ENCODE results near the gene TRPM4. TPM values are rescaled to one million over a fixed set of nuclear protein-coding genes. Genes with fewer than 3 reads are reported as not detected.

TRPM4 gene
- total RNA-seq, 1 donor from 2014 or later = 51.6 TPM

GRCh38 chr19:49233163-49233562, 75.6 kb downstream of the TRPM4 start:
- Histone ChIP-seq H3K4me1 (no peaks in the 10 kb centered on the region), H3K36me3 (no peaks in the 10 kb centered on the region), H3K27me3 (ENCODE audit: low read depth) (no peaks in the 10 kb centered on the region), H3K27ac (no peak overlapping the region), H3K4me3 (no peak overlapping the region), H3K9me3 (no peaks in the 10 kb centered on the region)
- no peak for TF ChIP-seq CTCF (IDR thresholded peaks at IDR 0.05)
- ATAC-seq = no peak
- no peak for DNase-seq
- intact Hi-C loops (cut with DNase I) = no loop called here

- H3K27ac ChIP-seq = no peak overlapping the region
- H3K36me3 ChIP-seq = no peaks in the 10 kb centered on the region
- no peak for ATAC-seq
- no peak for DNase-seq
- no peaks in the 10 kb centered on the region for H3K4me1 ChIP-seq
- no peak for TF ChIP-seq CTCF (IDR thresholded peaks at IDR 0.05)
- intact Hi-C loops (cut with DNase I) = no loop called here
- H3K27me3 ChIP-seq (ENCODE audit: low read depth) = no peaks in the 10 kb centered on the region
- H3K4me3 ChIP-seq = no peak overlapping the region
- no peaks in the 10 kb centered on the region for H3K9me3 ChIP-seq
Measured at GRCh38 chr19:49241769-49242168, 84.2 kb downstream of the TRPM4 start.

- intact Hi-C loops (cut with DNase I) = no loop called here
- Histone ChIP-seq H3K36me3 (no peaks in the 10 kb centered on the region), H3K4me1 (no peaks in the 10 kb centered on the region), H3K9me3 (no peaks in the 10 kb centered on the region), H3K27ac (no peak overlapping the region), H3K27me3 (ENCODE audit: low read depth) (no peaks in the 10 kb centered on the region), H3K4me3 (no peak overlapping the region)
- DNase-seq = no peak
- no peak for TF ChIP-seq CTCF (IDR thresholded peaks at IDR 0.05)
- ATAC-seq = no peak
Measured at GRCh38 chr19:49243129-49243528, 85.5 kb downstream of the TRPM4 start.

GRCh38 chr19:49243726-49244125, 86.1 kb downstream of the TRPM4 start:
- H3K4me1 ChIP-seq = no peaks in the 10 kb centered on the region
- no peak for TF ChIP-seq CTCF (IDR thresholded peaks at IDR 0.05)
- H3K27ac ChIP-seq = no peak overlapping the region
- ATAC-seq (no peak), DNase-seq (no peak)
- no peak overlapping the region for H3K4me3 ChIP-seq
- no peaks in the 10 kb centered on the region for H3K9me3 ChIP-seq
- H3K27me3 ChIP-seq (ENCODE audit: low read depth) = no peaks in the 10 kb centered on the region
- intact Hi-C loops (cut with DNase I) = no loop called here
- no peaks in the 10 kb centered on the region for H3K36me3 ChIP-seq

GRCh38 chr19:49244256-49244655, 86.7 kb downstream of the TRPM4 start:
- Histone ChIP-seq H3K27ac (no peak overlapping the region), H3K4me1 (no peaks in the 10 kb centered on the region), H3K27me3 (ENCODE audit: low read depth) (no peaks in the 10 kb centered on the region), H3K36me3 (no peaks in the 10 kb centered on the region), H3K4me3 (no peak overlapping the region), H3K9me3 (no peaks in the 10 kb centered on the region)
- intact Hi-C loops (cut with DNase I) = no loop called here
- no peak for TF ChIP-seq CTCF (IDR thresholded peaks at IDR 0.05)
- ATAC-seq = no peak
- no peak for DNase-seq

GRCh38 chr19:49247676-49248075, 90.1 kb downstream of the TRPM4 start:
- H3K36me3 ChIP-seq = no peaks in the 10 kb centered on the region
- no peak for TF ChIP-seq CTCF (IDR thresholded peaks at IDR 0.05)
- no peaks in the 10 kb centered on the region for H3K9me3 ChIP-seq
- H3K27ac ChIP-seq = no peak overlapping the region
- no peaks in the 10 kb centered on the region for H3K4me1 ChIP-seq
- DNase-seq = no peak
- intact Hi-C loops (cut with DNase I) = no loop called here
- no peak overlapping the region for H3K4me3 ChIP-seq
- ATAC-seq = no peak
- H3K27me3 ChIP-seq (ENCODE audit: low read depth) = no peaks in the 10 kb centered on the region
